GM23338 (cell line): ENCODE measurements around the gene POC1B. TPM values are rescaled to one million over a fixed set of nuclear protein-coding genes. Genes with fewer than 3 reads are reported as not detected.

ENCODE experiments used
- ATAC-seq: fragments of 200-7000 bp; cut with Tn5 transposase; 3 replicates; pipeline ENCODE4 v1.9.1; 2020
- DNase-seq: peaks from one replicate; pipeline ENCODE4 v3.0.0-alpha.2; 2015; ENCODE audit warnings: low spot score
- H2AFZ ChIP-seq: fragments of 200-600 bp; sonication (generic); 2 replicates; pipeline ENCODE4 v1.8.0; 2016; ENCODE audit warnings: antibody characterized with exemption, mild to moderate bottlenecking, moderate library complexity
- H3F3A ChIP-seq: fragments of 200-600 bp; sonication (generic); replicated peaks from 2 replicates; pipeline ENCODE4 v1.8.0; 2017; ENCODE audit warnings: antibody characterized with exemption, mixed run types, low read depth
- H3K27ac ChIP-seq: fragments of 200-600 bp; sonication (generic); 2 replicates; pipeline ENCODE4 v1.6.1; 2016; ENCODE audit warnings: low read depth
- H3K27me3 ChIP-seq: fragments of 200-600 bp; sonication (generic); 2 replicates; pipeline ENCODE4 v1.8.0; 2016; ENCODE audit warnings: mild to moderate bottlenecking, mixed run types, moderate library complexity; ENCODE audit not compliant: insufficient read depth
- H3K36me3 ChIP-seq: fragments of 200-600 bp; sonication (generic); 2 replicates; pipeline ENCODE4 v1.8.0; 2016; ENCODE audit warnings: mild to moderate bottlenecking; ENCODE audit not compliant: insufficient read depth
- H3K4me1 ChIP-seq: fragments of 200-600 bp; sonication (generic); 2 replicates; pipeline ENCODE4 v1.8.0; 2016; ENCODE audit warnings: mild to moderate bottlenecking, moderate library complexity; ENCODE audit not compliant: insufficient read depth
- H3K4me2 ChIP-seq: fragments of 200-600 bp; sonication (generic); 2 replicates; pipeline ENCODE4 v1.7.1; 2017; ENCODE audit warnings: mixed run types
- H3K4me3 ChIP-seq: fragments of 200-600 bp; sonication (generic); 2 replicates; pipeline ENCODE4 v1.6.1; 2016; ENCODE audit warnings: mixed run types
- H3K79me2 ChIP-seq: fragments of 200-600 bp; sonication (generic); replicated peaks from 2 replicates; pipeline ENCODE4 v1.8.0; 2017; ENCODE audit warnings: mild to moderate bottlenecking; ENCODE audit not compliant: insufficient read depth
- H3K9me2 ChIP-seq: fragments of 200-600 bp; sonication (generic); 2 replicates; pipeline ENCODE4 v1.8.0; 2017; ENCODE audit not compliant: insufficient read depth
- H4K20me1 ChIP-seq: fragments of 200-600 bp; sonication (generic); replicated peaks from 2 replicates; pipeline ENCODE4 v1.8.0; 2017; ENCODE audit warnings: mild to moderate bottlenecking; ENCODE audit not compliant: insufficient read depth
- H3K27ac Mint-ChIP-seq: 2 replicates; pipeline ENCODE4 v1.8.0; 2020; ENCODE audit warnings: inconsistent platforms, mild to moderate bottlenecking, moderate library complexity, mixed read lengths
- H3K27me3 Mint-ChIP-seq: 3 replicates; pipeline ENCODE4 v1.8.0; 2022; ENCODE audit warnings: low read depth, mild to moderate bottlenecking, moderate library complexity, mixed read lengths, inconsistent platforms; ENCODE audit not compliant: insufficient read depth, poor library complexity
- H3K36me3 Mint-ChIP-seq: 3 replicates; pipeline ENCODE4 v1.8.0; 2021; ENCODE audit warnings: low read depth, mild to moderate bottlenecking, inconsistent platforms, moderate library complexity, mixed read lengths
- H3K4me1 Mint-ChIP-seq: 3 replicates; pipeline ENCODE4 v1.8.0; 2020; ENCODE audit warnings: mild to moderate bottlenecking, inconsistent platforms, mixed read lengths
- H3K4me3 Mint-ChIP-seq: 3 replicates; pipeline ENCODE4 v1.8.0; 2021; ENCODE audit warnings: moderate library complexity, mild to moderate bottlenecking, inconsistent platforms, mixed read lengths
- H3K9me3 Mint-ChIP-seq: 3 replicates; pipeline ENCODE4 v1.8.0; 2020; ENCODE audit warnings: moderate library complexity, mild to moderate bottlenecking, inconsistent platforms, mixed read lengths
- CREB1 ChIP-seq: fragments of 250-450 bp; sonication (Bioruptor Pico); IDR thresholded peaks from 2 replicates; pipeline ENCODE4 v1.5.0; 2020; ENCODE audit warnings: low read depth, mild to moderate bottlenecking, moderate library complexity
- EZH2 ChIP-seq: fragments of 200-600 bp; sonication (generic); IDR thresholded peaks from one replicate; pipeline ENCODE4 v1.8.0; 2017; ENCODE audit warnings: antibody characterized with exemption, mild to moderate bottlenecking, low read depth; ENCODE audit not compliant: unreplicated experiment
- EZH2phosphoT487 ChIP-seq: fragments of 200-600 bp; sonication (generic); IDR thresholded peaks from one replicate; pipeline ENCODE4 v1.8.1; 2018; ENCODE audit warnings: antibody characterized with exemption; ENCODE audit not compliant: unreplicated experiment
- JUNB ChIP-seq: IDR thresholded peaks from one replicate; pipeline ENCODE4 v1.6.1; 2016; ENCODE audit warnings: antibody characterized with exemption; ENCODE audit not compliant: unreplicated experiment
- NANOG ChIP-seq: IDR thresholded peaks from 2 replicates; pipeline ENCODE4 v1.6.1; 2016; ENCODE audit warnings: antibody characterized with exemption, borderline replicate concordance
- POLR2AphosphoS5 ChIP-seq: IDR thresholded peaks from 2 replicates; pipeline ENCODE4 v1.6.1; 2016; ENCODE audit warnings: antibody characterized with exemption, low read depth
- STAT1 ChIP-seq: IDR thresholded peaks from one replicate; pipeline ENCODE4 v1.6.1; 2016; ENCODE audit warnings: antibody characterized with exemption; ENCODE audit not compliant: unreplicated experiment
- ZNF114 ChIP-seq: fragments of 250-450 bp; sonication (Bioruptor Pico); IDR thresholded peaks from 2 replicates; pipeline ENCODE4 v1.5.0; 2020; ENCODE audit warnings: mild to moderate bottlenecking, moderate library complexity
- polyA plus RNA-seq: library from polyadenylated mRNA; unstranded; fragments of >200 nt; fragmentation: Nextera tagmentation; extraction: Ambion mirVana; gene quantifications from 2 replicates; pipeline ENCODE4 v1.2.1, GENCODE V29; 2016
- total RNA-seq: library from RNA; depleted of rRNA; stranded (reverse); fragments of >200 nt; shearing (Covaris generic); gene quantifications from 2 replicates; pipeline ENCODE4 v1.2.3, GENCODE V29; 2014
- TF ChIP-seq, protein P1 (sequence below), 2 experiments: fragments of 200-600 bp in 1 of 2; sonication (generic) in 1 of 2; conservative IDR thresholded peaks; 2 replicates each; pipeline versions ENCODE4 v1.5.1 to v1.6.1; 2016 to 2017; ENCODE audit warnings: antibody characterized with exemption in 2 of 2, low read depth in 2 of 2, mild to moderate bottlenecking in 2 of 2, moderate library complexity in 1 of 2
- TF ChIP-seq, protein P2 (sequence below): fragments of 250-450 bp; sonication (Bioruptor Pico); IDR thresholded peaks from 2 replicates; pipeline ENCODE4 v1.5.0; 2020; ENCODE audit warnings: mild to moderate bottlenecking, moderate library complexity
- TF ChIP-seq, protein P3 (sequence below): IDR thresholded peaks from 2 replicates; pipeline ENCODE4 v1.6.1; 2016; ENCODE audit warnings: antibody characterized with exemption
- TF ChIP-seq, protein P4 (sequence below): IDR thresholded peaks from one replicate; pipeline ENCODE4 v1.6.1; 2018; ENCODE audit warnings: antibody characterized with exemption; ENCODE audit not compliant: unreplicated experiment

The POC1B gene
- total and polyA plus RNA-seq, 2 experiments from 2014 or later = 11.8 to 17.5 TPM

DNA sequence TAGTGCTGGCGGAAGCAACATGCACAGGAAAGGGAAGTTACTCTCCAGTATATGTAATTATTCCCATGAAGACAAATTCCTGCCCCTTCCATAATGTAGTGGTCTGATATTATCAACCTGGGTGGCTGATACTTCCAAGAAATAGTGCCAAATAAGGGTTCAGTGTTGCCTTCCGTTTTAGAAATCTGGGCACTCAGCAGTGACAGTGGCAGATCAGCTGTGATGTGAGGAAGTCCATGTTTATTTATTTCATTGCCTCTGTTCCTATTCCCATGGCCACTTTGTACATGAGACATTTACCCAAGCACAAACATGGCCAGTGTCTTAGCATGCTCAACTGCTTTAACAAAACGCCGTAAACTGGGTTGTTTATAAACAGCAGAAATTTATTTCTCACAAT lies 20.3 kb upstream of the POC1B start:
- Histone ChIP-seq H3K27me3 (no peaks in the 10 kb centered on the region), H3K36me3 (no peaks in the 10 kb centered on the region), H3K4me2 (no peak overlapping the region), H3K79me2 (no peaks in the 10 kb centered on the region), H3K4me1 (no peaks in the 10 kb centered on the region), H3K9me2 (no peaks in the 10 kb centered on the region), H2AFZ (no peak overlapping the region), H3F3A (no peaks in the 10 kb centered on the region), H4K20me1 (no peaks in the 10 kb centered on the region), H3K4me3 (no peak overlapping the region), H3K27ac (no peak overlapping the region)
- no peaks in the 10 kb centered on the region for H3K27me3 Mint-ChIP-seq
- ATAC-seq = no peak
- peaks cover 11% of the 10 kb centered on the region for H3K4me1 Mint-ChIP-seq
- no peak for DNase-seq
- no peak overlapping the region for H3K27ac Mint-ChIP-seq
- H3K4me3 Mint-ChIP-seq = no peak overlapping the region
- TF ChIP-seq JUNB (no peak), EZH2 (no peak), CREB1 (CRISPR knock-in tag) (no peak), POLR2AphosphoS5 (no peak), STAT1 (no peak), EZH2phosphoT487 (no peak), ZNF114 (CRISPR knock-in tag) (no peak), NANOG (no peak)
- TF ChIP-seq, protein P1, sequence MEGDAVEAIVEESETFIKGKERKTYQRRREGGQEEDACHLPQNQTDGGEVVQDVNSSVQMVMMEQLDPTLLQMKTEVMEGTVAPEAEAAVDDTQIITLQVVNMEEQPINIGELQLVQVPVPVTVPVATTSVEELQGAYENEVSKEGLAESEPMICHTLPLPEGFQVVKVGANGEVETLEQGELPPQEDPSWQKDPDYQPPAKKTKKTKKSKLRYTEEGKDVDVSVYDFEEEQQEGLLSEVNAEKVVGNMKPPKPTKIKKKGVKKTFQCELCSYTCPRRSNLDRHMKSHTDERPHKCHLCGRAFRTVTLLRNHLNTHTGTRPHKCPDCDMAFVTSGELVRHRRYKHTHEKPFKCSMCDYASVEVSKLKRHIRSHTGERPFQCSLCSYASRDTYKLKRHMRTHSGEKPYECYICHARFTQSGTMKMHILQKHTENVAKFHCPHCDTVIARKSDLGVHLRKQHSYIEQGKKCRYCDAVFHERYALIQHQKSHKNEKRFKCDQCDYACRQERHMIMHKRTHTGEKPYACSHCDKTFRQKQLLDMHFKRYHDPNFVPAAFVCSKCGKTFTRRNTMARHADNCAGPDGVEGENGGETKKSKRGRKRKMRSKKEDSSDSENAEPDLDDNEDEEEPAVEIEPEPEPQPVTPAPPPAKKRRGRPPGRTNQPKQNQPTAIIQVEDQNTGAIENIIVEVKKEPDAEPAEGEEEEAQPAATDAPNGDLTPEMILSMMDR (conservative IDR thresholded peaks at IDR 0.05; ENCODE audit: low read depth in 2 of 2) = no peak
- TF ChIP-seq, protein P2, sequence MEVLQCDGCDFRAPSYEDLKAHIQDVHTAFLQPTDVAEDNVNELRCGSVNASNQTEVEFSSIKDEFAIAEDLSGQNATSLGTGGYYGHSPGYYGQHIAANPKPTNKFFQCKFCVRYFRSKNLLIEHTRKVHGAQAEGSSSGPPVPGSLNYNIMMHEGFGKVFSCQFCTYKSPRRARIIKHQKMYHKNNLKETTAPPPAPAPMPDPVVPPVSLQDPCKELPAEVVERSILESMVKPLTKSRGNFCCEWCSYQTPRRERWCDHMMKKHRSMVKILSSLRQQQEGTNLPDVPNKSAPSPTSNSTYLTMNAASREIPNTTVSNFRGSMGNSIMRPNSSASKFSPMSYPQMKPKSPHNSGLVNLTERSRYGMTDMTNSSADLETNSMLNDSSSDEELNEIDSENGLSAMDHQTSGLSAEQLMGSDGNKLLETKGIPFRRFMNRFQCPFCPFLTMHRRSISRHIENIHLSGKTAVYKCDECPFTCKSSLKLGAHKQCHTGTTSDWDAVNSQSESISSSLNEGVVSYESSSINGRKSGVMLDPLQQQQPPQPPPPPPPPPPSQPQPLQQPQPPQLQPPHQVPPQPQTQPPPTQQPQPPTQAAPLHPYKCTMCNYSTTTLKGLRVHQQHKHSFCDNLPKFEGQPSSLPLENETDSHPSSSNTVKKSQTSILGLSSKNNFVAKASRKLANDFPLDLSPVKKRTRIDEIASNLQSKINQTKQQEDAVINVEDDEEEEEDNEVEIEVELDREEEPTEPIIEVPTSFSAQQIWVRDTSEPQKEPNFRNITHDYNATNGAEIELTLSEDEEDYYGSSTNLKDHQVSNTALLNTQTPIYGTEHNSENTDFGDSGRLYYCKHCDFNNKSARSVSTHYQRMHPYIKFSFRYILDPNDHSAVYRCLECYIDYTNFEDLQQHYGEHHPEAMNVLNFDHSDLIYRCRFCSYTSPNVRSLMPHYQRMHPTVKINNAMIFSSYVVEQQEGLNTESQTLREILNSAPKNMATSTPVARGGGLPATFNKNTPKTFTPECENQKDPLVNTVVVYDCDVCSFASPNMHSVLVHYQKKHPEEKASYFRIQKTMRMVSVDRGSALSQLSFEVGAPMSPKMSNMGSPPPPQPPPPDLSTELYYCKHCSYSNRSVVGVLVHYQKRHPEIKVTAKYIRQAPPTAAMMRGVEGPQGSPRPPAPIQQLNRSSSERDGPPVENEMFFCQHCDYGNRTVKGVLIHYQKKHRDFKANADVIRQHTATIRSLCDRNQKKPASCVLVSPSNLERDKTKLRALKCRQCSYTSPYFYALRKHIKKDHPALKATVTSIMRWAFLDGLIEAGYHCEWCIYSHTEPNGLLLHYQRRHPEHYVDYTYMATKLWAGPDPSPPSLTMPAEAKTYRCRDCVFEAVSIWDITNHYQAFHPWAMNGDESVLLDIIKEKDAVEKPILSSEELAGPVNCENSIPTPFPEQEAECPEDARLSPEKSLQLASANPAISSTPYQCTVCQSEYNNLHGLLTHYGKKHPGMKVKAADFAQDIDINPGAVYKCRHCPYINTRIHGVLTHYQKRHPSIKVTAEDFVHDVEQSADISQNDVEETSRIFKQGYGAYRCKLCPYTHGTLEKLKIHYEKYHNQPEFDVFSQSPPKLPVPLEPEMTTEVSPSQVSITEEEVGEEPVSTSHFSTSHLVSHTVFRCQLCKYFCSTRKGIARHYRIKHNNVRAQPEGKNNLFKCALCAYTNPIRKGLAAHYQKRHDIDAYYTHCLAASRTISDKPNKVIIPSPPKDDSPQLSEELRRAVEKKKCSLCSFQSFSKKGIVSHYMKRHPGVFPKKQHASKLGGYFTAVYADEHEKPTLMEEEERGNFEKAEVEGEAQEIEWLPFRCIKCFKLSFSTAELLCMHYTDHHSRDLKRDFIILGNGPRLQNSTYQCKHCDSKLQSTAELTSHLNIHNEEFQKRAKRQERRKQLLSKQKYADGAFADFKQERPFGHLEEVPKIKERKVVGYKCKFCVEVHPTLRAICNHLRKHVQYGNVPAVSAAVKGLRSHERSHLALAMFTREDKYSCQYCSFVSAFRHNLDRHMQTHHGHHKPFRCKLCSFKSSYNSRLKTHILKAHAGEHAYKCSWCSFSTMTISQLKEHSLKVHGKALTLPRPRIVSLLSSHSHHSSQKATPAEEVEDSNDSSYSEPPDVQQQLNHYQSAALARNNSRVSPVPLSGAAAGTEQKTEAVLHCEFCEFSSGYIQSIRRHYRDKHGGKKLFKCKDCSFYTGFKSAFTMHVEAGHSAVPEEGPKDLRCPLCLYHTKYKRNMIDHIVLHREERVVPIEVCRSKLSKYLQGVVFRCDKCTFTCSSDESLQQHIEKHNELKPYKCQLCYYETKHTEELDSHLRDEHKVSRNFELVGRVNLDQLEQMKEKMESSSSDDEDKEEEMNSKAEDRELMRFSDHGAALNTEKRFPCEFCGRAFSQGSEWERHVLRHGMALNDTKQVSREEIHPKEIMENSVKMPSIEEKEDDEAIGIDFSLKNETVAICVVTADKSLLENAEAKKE = no peak
- TF ChIP-seq, protein P3, sequence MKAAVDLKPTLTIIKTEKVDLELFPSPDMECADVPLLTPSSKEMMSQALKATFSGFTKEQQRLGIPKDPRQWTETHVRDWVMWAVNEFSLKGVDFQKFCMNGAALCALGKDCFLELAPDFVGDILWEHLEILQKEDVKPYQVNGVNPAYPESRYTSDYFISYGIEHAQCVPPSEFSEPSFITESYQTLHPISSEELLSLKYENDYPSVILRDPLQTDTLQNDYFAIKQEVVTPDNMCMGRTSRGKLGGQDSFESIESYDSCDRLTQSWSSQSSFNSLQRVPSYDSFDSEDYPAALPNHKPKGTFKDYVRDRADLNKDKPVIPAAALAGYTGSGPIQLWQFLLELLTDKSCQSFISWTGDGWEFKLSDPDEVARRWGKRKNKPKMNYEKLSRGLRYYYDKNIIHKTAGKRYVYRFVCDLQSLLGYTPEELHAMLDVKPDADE = no peak
- TF ChIP-seq, protein P4, sequence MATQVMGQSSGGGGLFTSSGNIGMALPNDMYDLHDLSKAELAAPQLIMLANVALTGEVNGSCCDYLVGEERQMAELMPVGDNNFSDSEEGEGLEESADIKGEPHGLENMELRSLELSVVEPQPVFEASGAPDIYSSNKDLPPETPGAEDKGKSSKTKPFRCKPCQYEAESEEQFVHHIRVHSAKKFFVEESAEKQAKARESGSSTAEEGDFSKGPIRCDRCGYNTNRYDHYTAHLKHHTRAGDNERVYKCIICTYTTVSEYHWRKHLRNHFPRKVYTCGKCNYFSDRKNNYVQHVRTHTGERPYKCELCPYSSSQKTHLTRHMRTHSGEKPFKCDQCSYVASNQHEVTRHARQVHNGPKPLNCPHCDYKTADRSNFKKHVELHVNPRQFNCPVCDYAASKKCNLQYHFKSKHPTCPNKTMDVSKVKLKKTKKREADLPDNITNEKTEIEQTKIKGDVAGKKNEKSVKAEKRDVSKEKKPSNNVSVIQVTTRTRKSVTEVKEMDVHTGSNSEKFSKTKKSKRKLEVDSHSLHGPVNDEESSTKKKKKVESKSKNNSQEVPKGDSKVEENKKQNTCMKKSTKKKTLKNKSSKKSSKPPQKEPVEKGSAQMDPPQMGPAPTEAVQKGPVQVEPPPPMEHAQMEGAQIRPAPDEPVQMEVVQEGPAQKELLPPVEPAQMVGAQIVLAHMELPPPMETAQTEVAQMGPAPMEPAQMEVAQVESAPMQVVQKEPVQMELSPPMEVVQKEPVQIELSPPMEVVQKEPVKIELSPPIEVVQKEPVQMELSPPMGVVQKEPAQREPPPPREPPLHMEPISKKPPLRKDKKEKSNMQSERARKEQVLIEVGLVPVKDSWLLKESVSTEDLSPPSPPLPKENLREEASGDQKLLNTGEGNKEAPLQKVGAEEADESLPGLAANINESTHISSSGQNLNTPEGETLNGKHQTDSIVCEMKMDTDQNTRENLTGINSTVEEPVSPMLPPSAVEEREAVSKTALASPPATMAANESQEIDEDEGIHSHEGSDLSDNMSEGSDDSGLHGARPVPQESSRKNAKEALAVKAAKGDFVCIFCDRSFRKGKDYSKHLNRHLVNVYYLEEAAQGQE = no peak
- H3K36me3 Mint-ChIP-seq = no peaks in the 10 kb centered on the region
- H3K9me3 Mint-ChIP-seq = no peaks in the 10 kb centered on the region
